NCI-H1417 treated with DMSO at 0.1 percent for 48 hours (cell line): ENCODE results near the gene COA6.
"Not testable (repeated sequence)": the region's sequence is repeated elsewhere in the genome, so short reads cannot be mapped to it uniquely, and the experiment has no call there.

Source experiments
- DNase-seq: peaks from one replicate; lab custom pipeline; 2025; lab: John Stamatoyannopoulos, UW

COA6 gene

DNA sequence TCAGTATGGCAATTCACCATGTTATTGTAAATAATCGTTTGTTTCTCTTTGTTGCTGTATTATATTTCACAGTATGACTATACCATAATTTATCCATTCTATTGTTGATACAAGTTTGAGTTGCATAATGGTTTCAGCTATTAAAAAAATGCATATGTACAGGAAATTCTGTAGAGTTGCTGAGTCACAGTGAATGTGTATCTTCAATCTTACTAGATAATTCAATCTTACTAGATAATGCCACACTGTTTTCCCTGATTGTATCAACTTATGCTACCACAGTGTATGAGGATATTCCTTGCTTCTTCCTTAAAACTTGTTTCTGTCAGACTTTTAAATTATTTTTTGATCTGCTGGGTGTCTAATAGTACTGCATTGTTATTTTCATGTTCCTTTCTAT is 3.5 kb upstream of the COA6 start:
- no peak for DNase-seq

DNA sequence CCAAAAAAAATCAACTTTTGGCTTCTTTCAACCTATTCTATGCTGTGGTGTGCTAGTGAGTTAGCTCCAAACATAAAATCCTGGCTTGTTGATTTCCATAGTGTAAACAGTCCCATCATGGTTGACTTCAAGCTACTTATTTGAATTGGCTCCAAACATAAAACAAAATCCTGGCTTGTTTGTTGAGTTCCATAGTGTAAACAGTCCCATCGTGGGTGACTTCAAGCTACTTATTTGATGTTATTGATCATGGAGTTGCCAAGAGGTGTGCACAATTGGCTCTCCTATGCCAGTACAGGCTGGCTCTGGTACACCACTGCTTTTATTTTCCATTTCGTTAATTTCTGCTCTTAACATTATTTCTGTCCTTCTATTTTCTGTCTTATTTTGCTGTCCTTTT is 1.8 kb upstream of the COA6 start:
- no peak for DNase-seq

DNA sequence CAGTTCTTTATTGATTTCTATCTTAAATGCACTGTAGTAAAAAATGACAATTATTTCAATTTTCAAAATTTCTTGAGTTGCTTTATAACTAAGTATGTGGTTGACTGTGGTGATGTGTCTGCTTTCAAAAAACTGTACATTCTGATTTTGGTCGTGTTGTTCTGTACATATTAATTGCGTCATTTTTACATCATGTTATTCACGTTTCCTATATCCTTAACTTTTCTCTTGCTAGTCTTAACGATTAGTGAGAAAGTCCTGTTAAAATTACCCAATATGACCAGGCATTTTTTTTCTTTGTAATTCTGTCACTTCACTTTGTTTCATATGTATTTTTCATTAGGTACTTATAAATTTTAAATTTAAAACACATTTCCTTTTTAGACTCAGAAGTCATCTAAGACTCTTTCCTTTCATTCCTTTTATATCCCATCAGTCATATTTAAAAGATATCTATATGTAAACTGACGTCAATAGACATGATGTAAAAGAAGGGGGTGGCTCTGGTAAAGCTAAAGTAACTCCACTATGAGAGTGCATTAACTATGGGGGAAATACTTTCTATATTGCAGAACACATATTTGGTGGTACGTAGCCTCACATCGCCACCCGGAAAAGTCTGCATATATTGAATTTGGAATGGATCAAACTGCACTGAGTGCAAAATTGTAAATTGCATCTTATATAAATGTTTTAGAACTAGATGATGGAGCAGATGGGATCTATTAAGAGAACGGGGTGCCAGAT is 1.1 kb upstream of the COA6 start:
- DNase-seq, result no peak

DNA sequence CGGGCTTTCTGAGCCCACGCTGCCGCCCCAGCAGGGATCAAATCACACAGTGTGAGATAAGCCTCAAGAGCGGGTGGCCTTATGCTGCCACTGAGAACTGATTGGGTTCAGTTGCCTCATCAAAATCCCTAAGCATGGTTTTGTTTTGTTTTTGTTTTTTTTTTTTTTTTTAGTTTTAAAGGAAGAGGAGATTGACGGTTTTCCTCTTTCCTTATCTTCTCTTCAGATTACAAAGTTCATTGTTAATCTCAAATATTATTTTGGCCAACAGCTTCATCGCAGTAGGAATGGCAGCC is 651 bp downstream of the COA6 start:
- no peak for DNase-seq

DNA sequence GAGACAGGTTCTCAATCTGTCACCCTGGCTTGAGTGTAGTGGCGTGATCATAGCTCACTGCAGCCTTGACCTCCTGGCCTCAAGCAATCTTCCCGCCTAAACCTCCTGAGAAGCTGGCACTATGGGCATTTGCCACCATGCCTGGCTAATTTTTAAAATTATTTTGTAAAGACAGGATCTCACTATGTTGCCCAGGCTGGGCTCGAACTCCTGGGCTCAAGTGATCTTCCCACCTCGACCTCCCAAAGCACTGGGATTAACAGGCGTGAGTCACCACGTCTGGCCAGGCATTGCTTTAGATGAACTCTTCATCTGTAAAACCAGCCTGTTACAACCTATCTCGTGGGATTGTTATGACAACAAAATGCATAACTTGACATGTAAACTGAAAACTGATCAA is 2.4 kb downstream of the COA6 start:
- no peak for DNase-seq

DNA sequence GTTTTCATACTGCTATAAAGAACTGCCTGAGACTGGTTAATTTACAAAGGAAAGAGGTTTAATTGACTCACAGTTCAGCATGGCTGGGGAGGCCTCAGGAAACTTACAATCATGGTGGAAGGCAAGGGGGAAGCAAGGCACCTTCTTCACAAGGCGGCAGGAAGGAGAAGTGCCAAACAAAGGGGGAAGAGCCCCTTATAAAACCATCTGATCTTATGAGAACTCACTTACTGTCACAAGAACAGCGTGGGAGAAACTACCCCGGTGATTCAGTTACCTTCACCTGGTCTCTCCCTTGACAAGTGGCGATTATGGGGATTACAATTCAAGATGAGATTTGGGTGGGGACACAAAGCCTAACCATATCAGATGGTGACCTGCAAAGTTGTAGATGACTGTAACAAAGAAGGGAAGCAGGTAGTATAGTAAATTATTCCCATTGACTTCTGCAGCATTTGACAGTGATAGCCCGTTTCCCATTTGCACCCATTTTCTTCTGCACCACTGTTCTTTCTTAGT is 6.4 kb downstream of the COA6 start:
- DNase-seq, result not testable (repeated sequence)

DNA sequence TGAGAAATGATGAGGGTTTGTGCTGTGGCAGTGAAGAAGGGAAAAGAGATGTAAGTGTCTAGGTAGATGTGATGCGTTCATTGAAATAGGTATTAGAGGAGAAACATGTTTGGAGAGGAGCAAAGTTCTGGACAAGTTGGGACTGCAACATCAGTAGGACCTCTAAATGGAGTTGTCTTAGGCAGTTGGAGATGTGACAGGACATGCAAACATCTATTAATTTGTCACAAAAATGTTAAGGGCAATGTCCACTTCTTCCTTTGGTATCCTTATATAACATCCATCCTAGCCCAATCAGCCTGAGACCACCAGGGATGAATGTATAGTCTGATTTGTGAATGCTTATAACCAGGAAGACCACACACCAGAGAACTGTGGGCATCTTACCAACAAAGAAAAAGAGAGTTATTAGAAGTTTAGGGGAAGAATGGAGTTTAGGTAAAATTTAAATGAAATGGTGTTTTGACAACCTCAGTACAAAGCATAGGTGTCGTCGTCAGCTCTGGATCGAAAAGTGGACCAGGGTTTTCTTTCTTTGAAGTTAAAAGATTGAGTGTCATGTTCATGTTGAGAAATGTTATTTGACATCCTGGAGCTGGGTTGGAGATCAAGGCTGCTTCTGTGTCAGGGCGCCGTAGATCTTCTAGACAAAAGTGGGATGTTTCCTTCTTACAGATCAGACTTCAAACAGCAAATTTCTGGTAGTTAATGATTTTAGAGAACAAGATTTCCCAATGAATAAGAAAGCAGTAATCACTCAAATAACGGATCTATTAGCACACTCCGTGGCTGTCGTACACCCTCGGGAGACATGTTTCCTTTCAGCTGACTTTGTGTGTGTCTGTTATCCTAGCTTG is 8.7 kb downstream of the COA6 start:
- no peak for DNase-seq

DNA sequence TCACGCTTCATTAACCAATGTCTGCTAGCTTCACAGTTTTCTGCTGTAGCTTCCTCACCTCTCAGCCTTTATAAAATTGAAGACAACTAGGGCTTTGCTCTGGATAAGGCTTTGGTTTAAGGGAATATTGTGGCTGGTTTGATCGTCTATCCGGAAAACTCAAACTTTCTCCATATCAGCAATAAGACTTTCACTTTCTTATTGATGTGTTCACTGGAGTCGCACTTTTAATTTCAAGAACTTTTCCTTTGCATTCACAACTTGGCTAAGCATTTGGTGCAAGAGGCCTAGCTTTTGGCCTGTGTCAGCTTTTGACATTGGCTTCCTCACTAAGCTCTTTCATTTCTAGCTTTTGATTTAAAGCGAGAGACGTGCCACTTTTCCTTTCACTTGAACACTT is 12.9 kb downstream of the COA6 start:
- no peak for DNase-seq

DNA sequence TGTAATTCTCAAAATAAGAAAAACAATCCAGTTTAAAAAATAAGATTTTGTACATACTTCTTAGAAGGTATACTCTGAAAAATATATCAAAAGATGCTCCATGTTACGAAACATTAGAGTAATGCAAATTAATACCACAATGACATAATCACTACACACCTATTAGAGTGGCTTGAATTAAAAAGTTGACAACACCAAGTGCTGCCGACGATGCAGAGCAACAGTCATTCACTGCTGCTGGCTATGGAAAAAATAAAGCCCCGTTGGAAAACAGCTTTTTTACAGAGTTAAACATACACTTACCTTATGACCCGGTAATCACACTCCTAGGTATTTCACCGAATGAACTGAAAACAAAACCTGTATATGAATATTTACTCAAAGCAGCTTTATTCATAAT is 14.8 kb downstream of the COA6 start:
- no peak for DNase-seq

DNA sequence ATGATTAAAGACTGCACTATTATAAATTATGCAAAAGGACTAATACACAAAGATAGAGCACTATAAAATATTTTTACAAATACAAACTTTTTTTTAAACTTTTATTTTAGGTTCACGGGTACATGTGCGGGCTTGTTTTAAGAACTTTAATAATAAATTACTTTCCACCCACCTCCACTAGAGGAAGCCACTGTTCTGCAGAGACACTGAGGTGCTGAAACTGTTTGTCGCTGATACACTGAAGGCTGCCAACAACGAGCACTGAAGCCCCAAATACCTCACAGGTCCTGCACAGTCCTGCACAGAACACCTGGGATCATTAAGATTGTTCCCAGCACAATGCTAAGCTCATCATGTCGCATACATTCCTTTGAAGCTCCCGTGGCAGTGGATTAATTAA is 19.9 kb downstream of the COA6 start:
- DNase-seq, result no peak

DNA sequence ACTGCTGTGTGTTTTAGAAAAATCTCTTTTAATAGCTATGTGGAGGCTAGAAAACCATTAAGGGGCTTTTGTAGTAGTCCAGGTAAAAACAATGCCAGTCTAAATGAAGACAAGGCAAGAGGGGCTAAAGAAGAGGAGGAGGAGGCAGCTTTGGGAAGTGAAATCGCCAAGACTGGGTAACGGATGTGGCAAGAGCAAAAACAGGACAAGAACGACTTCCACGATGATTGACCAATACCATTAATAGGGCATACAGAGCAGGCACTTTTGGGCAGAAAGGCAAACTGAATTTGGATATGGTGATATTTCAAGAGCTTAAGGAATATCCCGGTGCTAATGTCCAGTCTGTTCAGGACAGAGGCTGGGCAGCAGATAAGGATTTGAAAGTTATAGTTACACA is 22.0 kb downstream of the COA6 start:
- DNase-seq, result no peak

DNA sequence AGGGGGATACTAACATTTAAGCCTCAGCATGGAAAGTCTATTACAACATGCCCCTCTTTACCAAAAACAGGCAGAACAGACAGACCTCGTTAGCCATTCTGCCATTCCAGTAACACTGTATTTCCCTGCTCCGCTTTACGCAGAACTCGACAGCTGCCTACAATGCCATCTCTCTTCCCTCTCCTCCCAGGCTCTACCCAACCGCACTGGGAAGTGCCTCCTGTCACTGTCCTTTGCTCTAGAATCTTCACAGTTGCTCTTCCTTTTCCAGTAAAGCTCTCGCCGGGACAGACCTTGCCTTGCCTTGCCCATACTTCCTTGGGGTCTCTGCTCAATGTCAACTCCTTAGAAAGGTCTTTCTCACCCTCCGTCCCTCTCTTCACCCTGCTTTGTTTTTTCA is 22.8 kb downstream of the COA6 start:
- DNase-seq, result no peak

DNA sequence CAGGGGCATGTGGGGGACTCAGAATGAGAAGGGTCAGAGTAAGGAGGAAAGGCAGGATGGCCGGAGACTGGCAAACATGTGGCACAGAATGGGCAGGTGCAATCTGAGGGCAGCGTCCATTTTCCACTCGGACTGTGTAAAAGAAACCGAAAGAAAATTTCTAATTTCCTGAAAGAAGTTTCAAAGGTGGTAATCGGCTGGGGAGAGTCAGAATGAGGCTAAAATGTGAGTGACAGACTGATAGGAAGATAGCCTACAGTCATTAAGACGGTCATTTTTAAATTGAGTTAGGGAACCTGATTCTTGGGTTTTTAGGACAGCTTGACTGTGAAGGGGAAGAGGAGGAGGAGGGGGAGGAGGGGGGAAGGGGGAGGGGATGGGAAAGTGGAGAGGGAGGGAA is 23.6 kb downstream of the COA6 start:
- no peak for DNase-seq

DNA sequence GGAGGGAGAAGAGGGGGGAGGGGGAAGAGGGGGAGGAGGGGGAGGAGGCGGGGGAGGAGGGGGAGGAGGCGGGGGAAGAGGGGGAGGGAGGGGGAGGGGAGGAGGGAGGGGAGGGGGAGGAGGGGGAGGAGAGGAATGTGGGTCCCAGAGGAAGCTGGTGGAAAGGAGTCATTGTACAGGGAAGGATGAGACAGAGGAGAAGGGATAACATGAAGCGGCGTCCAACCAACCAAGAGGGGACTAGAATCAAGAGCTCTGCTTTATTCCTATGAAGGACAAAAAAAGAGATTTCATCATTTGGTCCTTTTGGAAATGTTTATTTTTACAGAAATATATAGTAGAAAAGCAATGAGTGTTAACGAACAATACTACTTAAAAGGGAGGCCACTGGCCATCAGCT is 24.5 kb downstream of the COA6 start:
- DNase-seq, result no peak

DNA sequence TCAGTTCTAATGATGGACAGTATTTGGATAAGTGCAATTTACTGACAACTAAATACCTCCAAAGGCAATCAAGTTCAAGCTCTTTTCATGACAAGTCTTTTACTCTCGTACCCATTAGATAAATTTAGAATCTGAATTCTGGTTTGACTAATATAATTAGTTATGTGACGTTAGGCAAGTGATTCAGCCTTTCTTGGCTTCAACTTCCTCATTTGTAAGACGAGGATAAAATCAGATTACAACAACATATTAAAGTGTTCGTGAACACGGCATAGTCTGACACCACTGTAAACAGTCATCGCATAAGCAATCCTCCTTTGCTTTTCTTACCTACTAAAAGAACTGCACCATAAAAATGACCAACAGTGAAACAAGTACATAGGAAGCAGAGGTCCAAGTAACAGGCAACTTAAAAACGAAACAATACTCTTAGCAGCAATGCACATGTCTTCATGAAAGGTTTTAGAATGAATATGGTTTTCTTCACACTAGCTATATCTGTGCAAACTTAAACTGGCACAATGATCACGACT is 25.7 kb downstream of the COA6 start:
- no peak for DNase-seq

DNA sequence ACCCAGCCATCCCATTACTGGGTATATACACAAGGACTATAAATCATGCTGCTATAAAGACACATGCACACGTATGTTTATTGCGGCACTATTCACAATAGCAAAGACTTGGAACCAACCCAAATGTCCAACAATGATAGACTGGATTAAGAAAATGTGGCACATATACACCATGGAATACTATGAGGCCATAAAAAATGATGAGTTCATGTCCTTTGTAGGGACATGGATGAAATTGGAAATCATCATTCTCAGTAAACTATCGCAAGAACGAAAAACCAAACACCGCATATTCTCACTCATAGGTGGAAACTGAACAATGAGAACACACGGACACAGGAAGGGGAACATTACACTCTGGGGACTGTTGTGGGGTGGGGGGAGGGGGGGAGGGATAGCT is 26.3 kb downstream of the COA6 start:
- not testable (repeated sequence) for DNase-seq

DNA sequence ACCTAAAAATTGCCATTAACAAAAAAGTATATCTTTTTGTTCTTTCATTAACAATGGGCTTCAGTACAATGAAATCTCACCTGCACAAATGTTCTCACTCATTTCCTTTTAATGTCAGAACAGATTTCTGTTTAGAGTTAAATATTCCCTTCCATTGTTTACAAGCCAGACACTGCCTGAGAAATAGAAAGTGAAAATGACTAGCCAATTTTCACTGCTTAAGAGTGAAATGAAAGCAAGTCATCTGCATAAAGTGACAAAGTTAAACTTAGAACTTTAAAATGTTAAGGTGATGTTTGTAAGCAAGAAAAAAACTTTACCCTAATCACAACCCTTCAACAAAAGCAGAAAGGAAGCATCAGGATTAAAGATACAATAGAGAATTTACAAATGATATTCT is 27.5 kb downstream of the COA6 start:
- DNase-seq, result no peak

DNA sequence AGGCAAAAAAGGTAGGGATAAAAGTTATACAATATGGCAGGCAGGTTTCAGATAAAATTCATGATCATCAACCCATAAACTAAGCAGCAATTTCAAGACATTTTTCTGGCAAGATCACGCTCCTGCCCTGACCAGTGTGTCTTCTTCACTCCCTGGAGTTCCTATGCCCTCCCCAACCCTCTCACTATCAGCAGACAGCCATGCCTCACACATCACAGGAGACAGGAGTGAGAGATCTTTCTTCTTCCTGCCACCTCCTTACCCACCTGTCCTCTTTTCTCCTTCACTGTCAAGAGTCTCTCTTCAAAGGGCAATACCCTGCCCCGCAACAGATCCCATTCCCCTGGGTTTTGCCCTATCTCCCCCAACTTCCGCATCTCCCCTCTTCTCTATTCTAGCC is 28.4 kb downstream of the COA6 start:
- no peak for DNase-seq

DNA sequence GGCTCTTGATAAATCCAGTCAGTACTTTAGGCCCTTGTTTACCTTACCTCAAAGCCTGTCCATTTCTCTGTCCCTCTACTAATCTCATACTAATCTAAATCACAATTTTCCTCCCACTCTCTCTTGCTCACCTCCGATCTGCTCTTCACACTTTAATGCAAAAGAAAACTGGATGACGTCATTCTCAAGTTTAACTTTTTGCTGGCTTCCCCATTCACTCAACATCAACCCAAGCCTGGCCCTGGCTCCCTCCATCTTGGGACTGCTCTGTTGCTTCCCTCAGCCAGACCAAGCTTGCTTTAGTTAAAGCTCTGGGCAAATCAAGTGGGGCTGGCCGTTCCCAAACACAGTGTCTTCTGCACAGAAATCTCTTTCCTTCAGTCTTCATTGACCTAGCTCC is 29.7 kb downstream of the COA6 start:
- no peak for DNase-seq

DNA sequence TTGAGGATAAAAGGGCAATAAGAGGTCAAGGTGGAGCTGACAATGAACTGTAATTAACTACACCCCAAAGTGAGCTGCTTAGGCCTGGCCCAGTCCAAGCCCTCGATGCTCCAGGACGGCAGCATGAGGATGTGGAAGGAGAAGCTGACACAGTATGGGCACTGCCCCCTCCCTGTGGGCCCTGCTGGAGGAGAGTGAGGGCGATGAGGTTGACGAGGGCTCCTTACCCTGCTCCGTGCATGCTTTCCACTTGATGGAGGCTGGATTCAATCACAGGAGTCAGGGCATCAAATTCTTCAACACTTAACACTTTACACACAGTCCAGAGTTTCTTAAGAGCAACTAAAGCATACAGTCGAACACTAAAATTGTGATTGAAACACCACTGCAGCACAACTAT is 32.4 kb downstream of the COA6 start:
- DNase-seq, result no peak

DNA sequence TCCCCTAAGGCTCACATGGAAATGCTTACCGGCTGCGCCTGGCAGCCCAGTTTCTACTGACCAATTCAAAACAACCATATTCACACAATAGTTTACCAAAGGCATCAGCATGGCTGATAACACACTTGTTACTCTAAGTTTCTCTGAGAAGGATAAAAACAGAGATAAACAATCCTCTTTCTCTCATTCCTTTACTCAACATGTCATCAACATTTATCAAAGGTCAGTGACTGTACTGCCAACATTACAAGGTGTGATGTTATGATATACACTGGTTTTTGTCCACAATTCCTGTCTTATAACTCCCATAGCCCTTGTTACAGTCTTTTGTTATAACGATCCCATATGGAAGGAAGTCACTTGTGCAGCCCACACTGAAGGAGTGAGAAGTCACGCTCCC is 33.6 kb downstream of the COA6 start:
- no peak for DNase-seq

DNA sequence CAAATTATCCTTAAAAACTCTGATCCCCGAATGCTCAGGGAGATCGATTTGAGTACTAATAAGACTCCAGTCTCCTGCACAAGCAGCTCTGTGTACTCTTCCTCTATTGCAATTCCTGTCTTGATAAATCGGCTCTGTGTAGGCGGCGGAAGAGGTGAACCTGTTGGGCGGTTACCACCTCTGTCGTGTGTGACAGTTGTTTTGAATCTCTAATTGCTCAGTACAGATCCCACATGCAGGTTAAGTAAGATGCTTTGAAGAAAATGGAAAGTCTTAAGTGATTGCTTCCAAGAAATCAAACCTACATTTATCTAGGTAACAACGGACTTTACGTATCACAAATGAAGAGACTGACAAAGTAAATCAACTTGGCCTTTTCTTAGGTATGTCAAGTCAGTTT is 35.5 kb downstream of the COA6 start:
- DNase-seq, result no peak

DNA sequence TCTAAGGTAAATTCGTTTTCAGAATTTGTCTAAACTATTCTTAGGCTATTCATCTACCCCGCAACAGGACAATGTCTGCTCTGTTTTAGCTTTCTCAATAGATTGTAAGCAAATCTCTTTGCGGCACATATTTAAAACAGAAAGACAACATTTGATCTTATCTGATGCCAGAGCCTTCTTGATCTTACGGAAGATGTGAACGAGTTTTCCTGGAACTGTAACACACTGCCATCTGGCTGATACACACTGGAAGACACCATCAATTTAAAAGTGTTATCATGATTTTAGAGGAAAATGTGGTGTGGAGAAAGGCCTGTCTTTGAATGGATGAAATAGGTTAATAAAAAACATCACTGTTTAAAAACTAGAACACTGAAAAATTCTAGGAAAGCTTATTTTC is 36.1 kb downstream of the COA6 start:
- no peak for DNase-seq
